Endothelial cell of hepatic sinusoid (primary cell): ENCODE measurements around the gene TGM3.

ENCODE experiments used
- in situ Hi-C: cut with HindIII; loops from 2 replicates; pipeline ENCODE4 v1.10.0; 2017; ENCODE audit warnings: low sequenced_read_pairs

The TGM3 gene

GRCh38 chr20:2373098-2373497, 77.3 kb downstream of the TGM3 start:
- in situ Hi-C loops, result no loop called here

GRCh38 chr20:2374346-2375125, 78.7 kb downstream of the TGM3 start:
- in situ Hi-C loops, result no loop called here

GRCh38 chr20:2378893-2379292, 83.1 kb downstream of the TGM3 start:
- in situ Hi-C loops, result no loop called here

GRCh38 chr20:2379511-2380229, 83.9 kb downstream of the TGM3 start:
- in situ Hi-C loops, result no loop called here

- in situ Hi-C loops, result no loop called here
These were observed 84.8 kb downstream of the TGM3 start, which contains the start of gene TGM6 for GRCh38 chr20:2380601-2381000. TGM6 (plus strand) TSS chr20:2380901; CDS start chr20:2380969, 68 bp downstream.

- in situ Hi-C loops, result no loop called here
These were observed 85.5 kb downstream of the TGM3 start for GRCh38 chr20:2381303-2381702.

- in situ Hi-C loops, result no loop called here
These were observed 87.0 kb downstream of the TGM3 start for GRCh38 chr20:2382833-2383232.

GRCh38 chr20:2385026-2385425, 89.2 kb downstream of the TGM3 start:
- in situ Hi-C loops, result no loop called here

- in situ Hi-C loops, result no loop called here
These were observed 89.7 kb downstream of the TGM3 start for GRCh38 chr20:2385496-2385895.

- in situ Hi-C loops, result no loop called here
These were observed 90.8 kb downstream of the TGM3 start for GRCh38 chr20:2386516-2387179.

GRCh38 chr20:2387180-2387577, 91.4 kb downstream of the TGM3 start:
- in situ Hi-C loops, result no loop called here

- in situ Hi-C loops, result no loop called here
These were observed 91.8 kb downstream of the TGM3 start for GRCh38 chr20:2387580-2387979.
